ENCODE results near the gene ATG12. TPM values are rescaled to one million over a fixed set of nuclear protein-coding genes. Genes with fewer than 3 reads are reported as not detected.
"Not testable (repeated sequence)": the region's sequence is repeated elsewhere in the genome, so short reads cannot be mapped to it uniquely, and the experiment has no call there.

ATG12 gene
- total RNA-seq, 1 experiment from 2014 or later: 39.9 TPM

DNA sequence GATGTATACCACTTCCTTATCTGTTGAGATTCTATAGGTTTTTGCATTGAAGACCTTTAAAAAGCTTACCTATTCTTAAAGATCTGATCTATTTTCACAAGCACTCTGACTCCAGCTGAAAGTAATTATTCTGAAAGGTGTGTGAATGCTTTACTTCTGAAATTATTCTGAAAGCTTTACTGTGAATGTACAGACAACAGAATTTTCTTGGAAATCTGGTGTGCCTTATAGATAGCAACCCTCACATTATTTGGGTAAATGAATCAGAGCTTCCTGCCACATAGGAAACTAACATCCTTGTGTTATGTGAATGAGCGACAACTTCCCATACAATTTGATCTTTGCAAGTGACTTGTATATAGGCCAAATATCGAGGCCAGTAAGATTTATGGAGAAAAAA, 31.4 kb downstream of the ATG12 start (continued):
- TF ChIP-seq ATF6 (CRISPR knock-in tag; IDR thresholded peaks at IDR 0.05): no peak

DNA sequence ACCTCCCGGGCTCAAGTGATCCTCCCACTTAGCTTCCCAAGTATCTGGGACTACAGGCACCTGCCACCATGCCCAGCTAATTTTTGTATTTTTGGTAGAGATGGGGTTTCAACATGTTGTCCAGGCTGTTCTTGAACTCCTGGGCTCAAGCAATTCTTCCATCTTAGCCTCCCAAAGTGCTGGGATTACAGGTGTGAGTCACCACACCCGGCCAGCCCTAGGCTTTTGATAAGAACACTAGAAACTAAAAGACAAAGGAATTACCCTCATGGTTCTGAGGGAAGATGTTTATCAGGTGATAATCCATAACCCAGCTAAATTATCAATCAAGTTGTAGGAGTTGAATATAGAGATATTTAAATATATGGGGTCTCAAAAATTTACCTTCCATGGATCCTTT, 33.3 kb downstream of the ATG12 start:
- POLR2A ChIA-PET; H3K27ac Mint-ChIP-seq; H3K9me3 Mint-ChIP-seq; DNase-seq (ENCODE audit: low spot score); H3K4me3 Mint-ChIP-seq; H3K27me3 Mint-ChIP-seq (ENCODE audit: low read depth); ATAC-seq: not testable (repeated sequence)
- Mint-ChIP-seq H3K36me3 (peaks cover 23% of the 10 kb centered on the region), H3K4me1 (peaks cover 16% of the 10 kb centered on the region)
- CTCF ChIA-PET: interaction anchor here (0.6 to 1.4 kb wide), 2 partner anchors 20 to 245 kb away, joined by 3 read pairs; no protein-coding TSS in a partner anchor

- peak overlapping the region; percentile 94 for H3K27ac Mint-ChIP-seq
- TF ChIP-seq SMAD3 (CRISPR knock-in tag; IDR thresholded peaks at IDR 0.05; ENCODE audit: borderline replicate concordance) (no peak), NFYB (CRISPR knock-in tag; conservative IDR thresholded peaks at IDR 0.05; ENCODE audit: low read depth) (no peak), TP53 (CRISPR knock-in tag; IDR thresholded peaks at IDR 0.05) (no peak), ZNF121 (CRISPR knock-in tag; IDR thresholded peaks at IDR 0.05) (no peak), HMGA2 (CRISPR knock-in tag; IDR thresholded peaks at IDR 0.05) (no peak), GRHL2 (CRISPR knock-in tag; IDR thresholded peaks at IDR 0.05; ENCODE audit: insufficient replicate concordance, severe bottlenecking) (no peak), ZNF423 (CRISPR knock-in tag; IDR thresholded peaks at IDR 0.05) (no peak), IRF2 (CRISPR knock-in tag; IDR thresholded peaks at IDR 0.05; ENCODE audit: borderline replicate concordance, low read depth) (no peak), SOX15 (CRISPR knock-in tag; IDR thresholded peaks at IDR 0.05) (no peak), ZNF317 (CRISPR knock-in tag; IDR thresholded peaks at IDR 0.05; ENCODE audit: borderline replicate concordance, low read depth) (no peak), ATF6 (CRISPR knock-in tag; IDR thresholded peaks at IDR 0.05) (no peak), E2F1 (CRISPR knock-in tag; IDR thresholded peaks at IDR 0.05) (no peak), AFF4 (CRISPR knock-in tag; IDR thresholded peaks at IDR 0.05; ENCODE audit: borderline replicate concordance) (no peak)
- TF ChIP-seq, protein P1, sequence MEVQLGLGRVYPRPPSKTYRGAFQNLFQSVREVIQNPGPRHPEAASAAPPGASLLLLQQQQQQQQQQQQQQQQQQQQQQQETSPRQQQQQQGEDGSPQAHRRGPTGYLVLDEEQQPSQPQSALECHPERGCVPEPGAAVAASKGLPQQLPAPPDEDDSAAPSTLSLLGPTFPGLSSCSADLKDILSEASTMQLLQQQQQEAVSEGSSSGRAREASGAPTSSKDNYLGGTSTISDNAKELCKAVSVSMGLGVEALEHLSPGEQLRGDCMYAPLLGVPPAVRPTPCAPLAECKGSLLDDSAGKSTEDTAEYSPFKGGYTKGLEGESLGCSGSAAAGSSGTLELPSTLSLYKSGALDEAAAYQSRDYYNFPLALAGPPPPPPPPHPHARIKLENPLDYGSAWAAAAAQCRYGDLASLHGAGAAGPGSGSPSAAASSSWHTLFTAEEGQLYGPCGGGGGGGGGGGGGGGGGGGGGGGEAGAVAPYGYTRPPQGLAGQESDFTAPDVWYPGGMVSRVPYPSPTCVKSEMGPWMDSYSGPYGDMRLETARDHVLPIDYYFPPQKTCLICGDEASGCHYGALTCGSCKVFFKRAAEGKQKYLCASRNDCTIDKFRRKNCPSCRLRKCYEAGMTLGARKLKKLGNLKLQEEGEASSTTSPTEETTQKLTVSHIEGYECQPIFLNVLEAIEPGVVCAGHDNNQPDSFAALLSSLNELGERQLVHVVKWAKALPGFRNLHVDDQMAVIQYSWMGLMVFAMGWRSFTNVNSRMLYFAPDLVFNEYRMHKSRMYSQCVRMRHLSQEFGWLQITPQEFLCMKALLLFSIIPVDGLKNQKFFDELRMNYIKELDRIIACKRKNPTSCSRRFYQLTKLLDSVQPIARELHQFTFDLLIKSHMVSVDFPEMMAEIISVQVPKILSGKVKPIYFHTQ (CRISPR knock-in tag; IDR thresholded peaks at IDR 0.05): no peak
- H3K4me3 Mint-ChIP-seq: no peak overlapping the region
- H3K27me3 Mint-ChIP-seq (ENCODE audit: low read depth): no peaks in the 10 kb centered on the region
- ATAC-seq (no peak), DNase-seq (ENCODE audit: low spot score) (no peak)
- ChIA-PET POLR2A (no interaction called here), CTCF (interaction anchor here (0.6 to 1.4 kb wide), 3 partner anchors 19 to 246 kb away, joined by 3 read pairs; no protein-coding TSS in a partner anchor)
- H3K9me3 Mint-ChIP-seq: no peaks in the 10 kb centered on the region
- H3K36me3 Mint-ChIP-seq: peaks cover 22% of the 10 kb centered on the region
- H3K4me1 Mint-ChIP-seq: peaks cover 16% of the 10 kb centered on the region
Observed at GRCh38 chr5:115807654-115808052, 33.7 kb downstream of the ATG12 start.

All from WTC11 (cell line).